Amygdala (tissue), 56 donors: ENCODE data around the gene NOTCH4.

Source experiments
- DNase-seq, 56 donors: peaks; one replicate each; lab custom pipeline; 2025; lab: John Stamatoyannopoulos, UW

Gene NOTCH4

GRCh38 chr6:32168807-32169591, 54.9 kb downstream of the NOTCH4 start:
- no peak for DNase-seq

- DNase-seq = no peak
Measured at GRCh38 chr6:32168350-32168749, 55.5 kb downstream of the NOTCH4 start.

- no peak for DNase-seq
Measured at GRCh38 chr6:32167761-32168262, 56.1 kb downstream of the NOTCH4 start.

DNA sequence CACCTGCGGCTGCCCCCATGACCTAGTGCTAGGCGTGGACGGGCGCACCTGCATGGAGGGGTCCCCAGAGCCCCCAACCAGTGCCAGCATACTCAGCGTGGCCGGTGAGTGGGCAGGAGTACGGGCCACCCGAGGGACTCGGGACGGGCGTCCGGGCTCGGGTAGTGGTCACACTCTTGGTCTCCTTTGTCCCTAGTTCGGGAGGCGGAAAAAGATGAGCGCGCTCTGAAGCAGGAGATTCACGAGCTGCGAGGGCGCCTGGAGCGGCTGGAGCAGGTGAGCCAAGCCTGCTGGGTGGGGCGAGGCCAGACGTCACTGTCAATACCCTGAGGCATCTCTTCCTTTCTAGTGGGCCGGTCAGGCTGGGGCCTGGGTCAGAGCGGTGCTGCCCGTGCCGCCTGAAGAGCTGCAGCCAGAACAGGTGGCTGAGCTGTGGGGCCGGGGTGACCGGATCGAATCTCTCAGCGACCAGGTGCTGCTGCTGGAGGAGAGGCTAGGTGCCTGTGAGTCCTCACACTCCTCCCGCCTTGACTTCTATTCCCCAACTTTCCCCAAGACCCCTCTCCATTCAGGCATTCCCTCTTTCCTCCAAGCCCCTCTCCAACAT, 56.6 kb downstream of the NOTCH4 start:
- DNase-seq = no peak

DNA sequence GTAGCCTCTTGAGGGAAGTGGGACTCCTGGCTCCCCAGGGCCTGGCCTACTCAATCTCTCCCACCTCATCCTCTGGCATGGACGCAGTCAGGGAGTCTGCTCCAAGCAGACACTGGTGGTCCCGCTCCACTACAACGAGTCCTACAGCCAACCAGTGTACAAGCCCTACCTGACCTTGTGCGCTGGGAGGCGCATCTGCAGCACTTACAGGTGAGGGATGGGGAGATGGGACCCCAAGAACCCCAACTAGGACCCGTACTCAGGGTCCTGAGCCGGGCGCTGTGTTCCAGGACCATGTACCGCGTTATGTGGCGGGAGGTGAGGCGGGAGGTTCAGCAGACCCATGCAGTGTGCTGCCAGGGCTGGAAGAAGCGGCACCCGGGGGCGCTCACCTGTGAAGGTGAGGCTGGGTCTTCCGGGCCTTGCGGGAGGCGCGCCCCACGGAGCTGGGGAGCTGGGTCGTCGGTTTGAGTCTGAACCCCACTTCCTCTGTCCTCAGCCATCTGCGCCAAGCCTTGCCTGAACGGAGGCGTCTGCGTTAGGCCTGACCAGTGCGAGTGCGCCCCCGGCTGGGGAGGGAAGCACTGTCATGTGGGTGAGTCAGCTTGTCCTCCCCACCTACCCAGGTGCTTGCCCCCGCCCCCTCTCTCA, 57.3 kb downstream of the NOTCH4 start:
- DNase-seq = peak in 1 of 56 donors; percentile 50

DNA sequence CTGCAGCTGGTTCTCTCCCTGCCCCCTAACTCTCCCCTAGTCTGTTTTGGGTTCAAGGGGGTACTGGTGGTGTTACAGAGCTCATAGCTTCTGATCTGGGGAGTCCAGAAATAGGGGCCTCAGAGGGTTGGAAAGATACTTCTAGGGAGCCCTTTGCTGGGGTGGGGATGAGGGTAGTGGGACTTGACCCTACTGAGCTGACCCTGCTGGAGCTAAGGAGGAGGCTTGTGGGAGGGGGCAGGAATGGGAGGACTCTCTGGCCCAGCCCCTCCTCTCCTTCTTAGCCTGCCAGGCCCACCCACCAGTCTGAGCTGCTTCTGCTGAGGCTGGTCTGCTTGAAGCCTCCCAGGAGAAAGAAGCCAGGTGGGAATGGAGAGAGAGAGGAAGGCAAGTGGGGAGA, 59.6 kb downstream of the NOTCH4 start, which contains the start of gene EGFL8:
Gene EGFL8, plus strand, starts transcription at position 301 of the 400 bp plus-strand sequence. CDS start 1,571 bp downstream, outside the sequence.
- no peak for DNase-seq

- peak in 10 of 56 donors; percentile 17 to 63 (median 37) for DNase-seq
Measured at GRCh38 chr6:32163559-32164258, 60.2 kb downstream of the NOTCH4 start.

GRCh38 chr6:32158052-32158451, 65.8 kb downstream of the NOTCH4 start:
- no peak for DNase-seq

- no peak for DNase-seq
Measured at GRCh38 chr6:32156891-32157290, 67.0 kb downstream of the NOTCH4 start.

DNA sequence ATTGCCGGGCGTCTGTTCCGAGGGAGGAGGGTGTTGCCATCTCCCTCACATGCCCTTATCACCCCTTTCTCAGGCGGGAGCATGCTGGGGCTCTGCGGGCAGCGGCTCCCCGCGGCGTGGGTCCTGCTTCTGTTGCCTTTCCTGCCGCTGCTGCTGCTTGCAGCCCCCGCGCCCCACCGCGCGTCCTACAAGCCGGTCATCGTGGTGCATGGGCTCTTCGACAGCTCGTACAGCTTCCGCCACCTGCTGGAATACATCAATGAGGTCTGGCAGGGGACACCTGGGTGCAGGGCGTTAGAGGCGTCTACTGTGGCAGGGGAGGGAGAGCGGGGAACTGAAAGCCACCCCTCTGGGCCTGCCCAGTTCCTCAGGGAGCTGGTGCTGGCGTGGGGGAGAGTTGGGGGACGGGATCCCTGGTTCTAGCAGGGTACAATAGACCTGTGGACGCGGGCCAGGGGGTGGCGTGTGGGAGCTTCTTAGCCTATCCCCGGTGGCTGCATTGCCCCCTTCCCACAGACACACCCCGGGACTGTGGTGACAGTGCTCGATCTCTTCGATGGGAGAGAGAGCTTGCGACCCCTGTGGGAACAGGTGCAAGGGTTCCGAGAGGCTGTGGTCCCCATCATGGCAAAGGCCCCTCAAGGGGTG, 69.2 kb downstream of the NOTCH4 start:
- peak in 36 of 56 donors; percentile 34 to 77 (median 56) for DNase-seq

- DNase-seq = peak in 54 of 56 donors; percentile 60 to 93 (median 84)
Measured at GRCh38 chr6:32153564-32154513, 70.0 kb downstream of the NOTCH4 start, which contains the start of gene PPT2. PPT2 (plus strand) TSS chr6:32154141; CDS start chr6:32154595, 454 bp downstream.

- DNase-seq = peak in 13 of 56 donors; percentile 10 to 63 (median 49)
Measured at GRCh38 chr6:32152769-32153563, 70.9 kb downstream of the NOTCH4 start.

DNA sequence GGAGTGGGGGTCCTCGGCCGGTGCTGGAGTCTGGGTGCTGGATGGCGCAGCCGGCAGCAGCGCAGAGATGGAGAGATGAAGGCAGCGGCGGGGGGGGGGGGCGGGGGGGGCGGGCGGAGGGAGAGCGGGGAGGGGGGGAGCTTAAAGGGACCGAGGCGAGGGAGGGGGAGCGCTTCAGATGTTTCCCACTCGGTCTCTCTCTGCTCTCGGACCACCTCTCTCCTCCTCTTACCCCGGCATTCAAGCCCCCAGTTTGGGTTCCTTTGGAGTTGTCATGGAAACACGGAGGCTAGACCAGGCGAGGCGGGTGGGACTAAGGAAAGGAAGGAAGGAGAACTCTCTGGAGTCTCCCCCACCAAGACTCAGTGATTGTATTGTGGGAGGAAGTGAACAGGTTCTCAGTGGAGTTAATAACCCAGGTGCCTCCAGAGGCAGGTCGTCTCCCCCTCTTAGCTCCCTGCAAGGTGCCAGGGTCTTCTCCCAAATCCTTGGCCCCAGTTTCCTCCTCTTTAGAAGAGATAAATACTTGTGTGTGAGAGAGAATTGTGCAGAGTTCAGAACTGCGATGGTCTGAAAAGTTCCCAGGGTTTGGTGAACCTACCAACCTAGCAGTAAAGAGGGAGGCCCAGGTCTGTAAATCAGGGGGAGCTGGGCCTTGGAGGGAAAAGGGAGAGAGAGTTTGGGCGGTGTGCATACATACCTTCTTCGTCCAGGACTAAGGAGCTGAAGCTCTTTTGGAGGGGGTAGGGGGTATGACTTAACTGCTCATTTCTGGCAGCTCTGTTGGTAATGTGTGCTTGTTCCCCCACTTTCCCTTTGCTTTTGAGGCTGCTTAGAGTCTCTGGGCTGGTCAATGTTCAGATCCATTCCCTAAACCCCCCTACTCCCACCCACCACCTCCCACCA, 71.8 kb downstream of the NOTCH4 start, which contains the start of gene PRRT1:
Gene PRRT1, minus strand, starts transcription at position 77 of the 906 bp plus-strand sequence. CDS start 112 bp downstream, outside the sequence.
- peak in 30 of 56 donors; percentile 11 to 62 (median 36) for DNase-seq

GRCh38 chr6:32151181-32151862, 72.5 kb downstream of the NOTCH4 start:
- DNase-seq = peak in 7 of 56 donors; percentile 15 to 62 (median 39)

DNA sequence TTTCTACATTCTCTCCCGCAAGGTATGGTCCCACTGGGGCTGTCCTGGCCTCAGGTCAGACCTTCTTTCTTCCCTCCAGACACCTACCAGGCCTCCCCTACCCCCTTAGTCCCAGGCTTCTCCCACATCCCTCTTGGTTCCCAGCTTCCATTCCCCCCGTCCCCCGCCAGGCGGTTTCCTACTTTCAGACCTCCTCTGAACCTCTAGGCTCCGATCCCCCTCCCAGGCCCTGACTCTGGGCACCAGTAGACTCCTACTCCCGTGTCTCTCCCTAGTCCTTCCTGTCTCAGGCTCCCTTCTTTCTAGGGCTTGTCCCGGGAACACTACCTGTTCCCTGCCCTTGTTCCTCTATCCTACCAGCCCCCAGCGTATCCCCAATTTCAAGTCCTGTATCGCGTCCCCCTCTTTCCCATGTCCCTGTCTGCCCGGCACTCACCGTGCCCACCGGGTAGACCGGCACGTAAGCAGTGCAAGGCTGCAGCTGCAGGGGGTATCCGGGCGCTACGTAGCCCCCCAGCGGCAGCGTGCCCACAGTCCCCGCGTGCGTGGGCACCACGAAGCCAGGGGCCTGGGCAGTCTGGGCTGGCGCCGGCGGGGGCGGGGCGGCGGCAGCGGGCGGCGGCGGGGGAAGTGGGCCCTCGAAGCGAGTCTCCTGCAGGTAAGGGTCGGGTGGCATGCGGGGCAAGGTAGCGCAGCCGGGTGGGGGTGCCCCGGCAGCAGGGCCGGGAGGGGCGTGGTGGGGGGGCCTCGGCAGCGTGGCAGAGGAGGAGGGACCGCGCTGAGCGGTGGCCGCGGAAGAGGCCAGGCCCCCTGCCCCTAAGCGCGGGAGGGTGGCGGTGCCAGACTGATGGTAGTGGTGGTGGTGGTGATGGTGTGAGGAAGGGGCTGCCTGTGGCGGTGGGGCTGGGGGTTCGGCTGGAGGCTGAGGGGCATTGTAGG, 73.7 kb downstream of the NOTCH4 start:
- no peak for DNase-seq
